RWPE1 (cell line): ENCODE data around the gene GPX5.
"Not testable (repeated sequence)": the region's sequence is repeated elsewhere in the genome, so short reads cannot be mapped to it uniquely, and the experiment has no call there.

Source experiments
- CTCF ChIA-PET: fragments of 350-600 bp; sonication (Branson Sonifier 250); formaldehyde crosslinking; extraction: SDS; loops from one replicate; lab custom pipeline; 2021; lab: Yijun Ruan, JAX
- POLR2A ChIA-PET: fragments of 400-600 bp; formaldehyde crosslinking; extraction: SDS; loops from one replicate; lab custom pipeline; 2020; ENCODE audit warnings: antibody characterized with exemption; ENCODE audit not compliant: low non-redundant PET; lab: Yijun Ruan, JAX
- DNase-seq: peaks from one replicate; pipeline ENCODE4 v3.0.0; 2012; ENCODE audit warnings: low spot score
- H3K27ac ChIP-seq: fragments of 450-650 bp; 2 replicates; pipeline ENCODE4 v1.5.1; 2017
- TF ChIP-seq, protein P1 (sequence below): fragments of 450-650 bp; conservative IDR thresholded peaks from 2 replicates; pipeline ENCODE4 v1.5.1; 2017; ENCODE audit warnings: low read depth, mild to moderate bottlenecking

The GPX5 gene

DNA sequence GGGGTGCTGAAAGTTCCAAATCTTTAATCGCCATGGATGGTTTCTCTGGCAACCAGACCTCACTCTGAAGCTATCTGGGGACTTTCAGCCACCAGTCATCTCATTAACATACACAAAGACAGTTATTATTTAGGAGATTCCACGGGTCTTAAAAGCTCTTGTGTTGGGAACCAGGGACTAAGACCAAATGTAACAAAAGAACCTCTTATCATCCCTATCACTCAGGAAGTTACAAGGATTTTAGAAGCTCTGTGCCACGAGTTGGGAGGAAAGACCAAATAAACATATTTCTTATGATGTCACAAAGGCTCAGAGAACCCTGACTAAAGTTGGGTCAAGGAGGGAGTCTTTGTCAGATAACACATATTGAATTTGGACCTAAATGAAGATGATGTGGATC lies 27.8 kb upstream of the GPX5 start:
- no peak for DNase-seq
- no peak overlapping the region for H3K27ac ChIP-seq
- CTCF ChIA-PET: interaction anchor here (0.9 kb wide), 1 partner anchor 16 kb away, joined by 3 read pairs; no protein-coding TSS in a partner anchor
- POLR2A ChIA-PET: no interaction called here
- TF ChIP-seq, protein P1, sequence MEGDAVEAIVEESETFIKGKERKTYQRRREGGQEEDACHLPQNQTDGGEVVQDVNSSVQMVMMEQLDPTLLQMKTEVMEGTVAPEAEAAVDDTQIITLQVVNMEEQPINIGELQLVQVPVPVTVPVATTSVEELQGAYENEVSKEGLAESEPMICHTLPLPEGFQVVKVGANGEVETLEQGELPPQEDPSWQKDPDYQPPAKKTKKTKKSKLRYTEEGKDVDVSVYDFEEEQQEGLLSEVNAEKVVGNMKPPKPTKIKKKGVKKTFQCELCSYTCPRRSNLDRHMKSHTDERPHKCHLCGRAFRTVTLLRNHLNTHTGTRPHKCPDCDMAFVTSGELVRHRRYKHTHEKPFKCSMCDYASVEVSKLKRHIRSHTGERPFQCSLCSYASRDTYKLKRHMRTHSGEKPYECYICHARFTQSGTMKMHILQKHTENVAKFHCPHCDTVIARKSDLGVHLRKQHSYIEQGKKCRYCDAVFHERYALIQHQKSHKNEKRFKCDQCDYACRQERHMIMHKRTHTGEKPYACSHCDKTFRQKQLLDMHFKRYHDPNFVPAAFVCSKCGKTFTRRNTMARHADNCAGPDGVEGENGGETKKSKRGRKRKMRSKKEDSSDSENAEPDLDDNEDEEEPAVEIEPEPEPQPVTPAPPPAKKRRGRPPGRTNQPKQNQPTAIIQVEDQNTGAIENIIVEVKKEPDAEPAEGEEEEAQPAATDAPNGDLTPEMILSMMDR: no peak

DNA sequence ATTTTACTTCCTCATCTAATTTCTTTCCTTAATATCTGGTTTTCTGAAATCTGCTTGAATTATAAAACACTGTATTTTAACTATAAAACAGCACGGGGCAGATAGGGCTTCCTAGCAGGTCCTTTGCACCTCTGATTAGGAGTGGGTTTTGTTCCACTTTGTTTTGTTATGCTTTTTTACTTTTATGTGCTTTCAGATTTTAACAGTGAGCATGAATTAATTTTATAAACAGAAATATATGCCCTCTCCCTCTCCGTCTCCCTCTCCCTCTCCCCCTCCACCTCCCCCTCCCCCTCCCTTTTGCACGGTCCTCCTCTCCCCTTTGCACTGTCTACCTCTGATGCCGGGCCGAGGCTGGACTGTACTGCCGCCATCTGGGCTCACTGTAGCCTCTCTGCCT lies 24.4 kb upstream of the GPX5 start:
- POLR2A ChIA-PET: no interaction called here
- CTCF ChIA-PET: no interaction called here
- TF ChIP-seq, protein P1: no peak
- H3K27ac ChIP-seq: no peak overlapping the region
- no peak for DNase-seq

DNA sequence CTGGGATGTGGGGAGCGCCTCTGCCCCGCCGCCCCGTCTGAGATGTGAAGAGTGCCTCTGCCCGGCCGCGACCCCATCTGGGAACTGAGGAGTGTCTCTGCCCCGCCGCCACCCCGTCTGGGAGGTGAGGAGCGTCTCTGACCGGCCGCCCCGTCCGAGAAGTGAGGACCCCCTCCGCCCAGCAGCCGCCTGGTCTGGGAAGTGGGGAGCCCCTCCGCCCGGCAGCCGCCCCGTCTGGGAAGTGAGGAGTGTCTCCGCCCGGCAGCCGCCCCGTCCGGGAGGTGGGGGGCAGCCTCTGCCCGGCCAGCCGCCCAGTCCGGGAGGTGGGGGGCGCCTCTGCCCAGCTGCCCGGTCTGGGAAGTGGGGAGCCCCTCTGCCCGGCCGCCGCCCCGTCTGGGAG lies 23.5 kb upstream of the GPX5 start:
- CTCF ChIA-PET, DNase-seq, H3K27ac ChIP-seq, POLR2A ChIA-PET: not testable (repeated sequence)

GRCh38 chr6:28502709-28503305 lies 22.9 kb upstream of the GPX5 start:
- H3K27ac ChIP-seq, POLR2A ChIA-PET, DNase-seq, CTCF ChIA-PET: not testable (repeated sequence)

GRCh38 chr6:28505733-28506132 lies 19.9 kb upstream of the GPX5 start:
- TF ChIP-seq, protein P1: no peak
- ChIA-PET CTCF (no interaction called here), POLR2A (no interaction called here)
- DNase-seq: no peak
- H3K27ac ChIP-seq: no peak overlapping the region

DNA sequence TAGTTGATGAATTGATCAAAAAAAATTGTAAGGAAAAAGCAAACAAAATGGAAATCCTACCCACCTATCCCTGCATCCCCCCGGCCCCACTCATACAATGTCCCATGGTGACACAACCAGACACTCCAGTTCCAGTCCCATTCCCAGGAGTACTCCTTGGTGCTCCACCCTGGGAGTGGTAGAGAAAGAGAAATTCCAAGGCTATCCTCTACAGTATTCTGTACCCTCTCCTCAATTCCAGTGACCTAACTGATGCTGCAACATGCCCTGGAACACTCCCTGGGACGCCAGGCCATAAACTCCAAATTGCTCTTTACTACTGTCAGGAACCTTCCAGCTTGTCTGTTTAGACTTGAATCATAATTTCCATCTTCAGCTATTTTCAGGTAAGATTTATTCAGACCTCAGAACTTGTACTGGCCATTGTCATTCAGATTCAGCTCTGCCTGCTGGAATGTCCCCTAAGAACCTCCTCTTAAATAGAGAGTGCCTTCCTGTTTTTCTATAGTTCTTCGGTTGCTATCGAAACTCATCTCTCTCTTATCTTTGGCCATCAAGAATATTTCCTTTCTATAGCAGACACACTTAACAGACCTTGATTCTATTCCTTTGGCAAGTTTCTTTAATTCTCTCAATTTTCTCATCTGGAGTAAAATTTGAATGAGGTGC lies 18.7 kb upstream of the GPX5 start:
- ChIA-PET POLR2A (no interaction called here), CTCF (no interaction called here)

GRCh38 chr6:28511628-28512300 lies 13.9 kb upstream of the GPX5 start:
- no peak overlapping the region for H3K27ac ChIP-seq
- CTCF ChIA-PET: no interaction called here
- POLR2A ChIA-PET: no interaction called here
- TF ChIP-seq, protein P1: no peak
- no peak for DNase-seq

More for the DNA sequence above, 18.7 kb upstream of the GPX5 start:
- H3K27ac ChIP-seq: no peak overlapping the region
- TF ChIP-seq, protein P1: no peak
- no peak for DNase-seq

GRCh38 chr6:28512387-28512786 lies 13.3 kb upstream of the GPX5 start:
- DNase-seq, POLR2A ChIA-PET, H3K27ac ChIP-seq: not testable (repeated sequence)
- CTCF ChIA-PET: interaction anchor here (1.4 kb wide), 1 partner anchor 30 kb away, joined by 3 read pairs; no protein-coding TSS in a partner anchor
